NCI-H146 treated with DMSO at 0.1 percent for 48 hours (cell line): ENCODE results near the gene GAST.

Experiments used
- DNase-seq: peaks from one replicate; lab custom pipeline; 2025; ENCODE audit not compliant: unreplicated experiment; lab: John Stamatoyannopoulos, UW

The GAST gene

DNA sequence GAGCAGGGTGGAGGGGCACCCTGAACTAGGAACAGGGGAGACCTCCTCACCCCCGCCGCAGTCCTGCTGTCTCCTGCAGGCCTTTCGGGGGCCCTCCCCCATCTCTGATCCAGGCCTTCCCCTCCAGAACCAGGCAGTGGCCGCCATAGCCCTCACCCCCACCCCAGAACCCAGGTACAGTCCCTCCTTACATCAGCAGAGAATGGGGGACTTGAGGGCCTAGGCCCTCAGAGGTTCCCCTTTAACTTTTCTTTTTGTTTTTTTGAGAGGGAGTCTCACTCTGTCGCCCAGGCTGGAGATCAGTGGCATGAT lies 26.6 kb downstream of the GAST start:
- no peak for DNase-seq

DNA sequence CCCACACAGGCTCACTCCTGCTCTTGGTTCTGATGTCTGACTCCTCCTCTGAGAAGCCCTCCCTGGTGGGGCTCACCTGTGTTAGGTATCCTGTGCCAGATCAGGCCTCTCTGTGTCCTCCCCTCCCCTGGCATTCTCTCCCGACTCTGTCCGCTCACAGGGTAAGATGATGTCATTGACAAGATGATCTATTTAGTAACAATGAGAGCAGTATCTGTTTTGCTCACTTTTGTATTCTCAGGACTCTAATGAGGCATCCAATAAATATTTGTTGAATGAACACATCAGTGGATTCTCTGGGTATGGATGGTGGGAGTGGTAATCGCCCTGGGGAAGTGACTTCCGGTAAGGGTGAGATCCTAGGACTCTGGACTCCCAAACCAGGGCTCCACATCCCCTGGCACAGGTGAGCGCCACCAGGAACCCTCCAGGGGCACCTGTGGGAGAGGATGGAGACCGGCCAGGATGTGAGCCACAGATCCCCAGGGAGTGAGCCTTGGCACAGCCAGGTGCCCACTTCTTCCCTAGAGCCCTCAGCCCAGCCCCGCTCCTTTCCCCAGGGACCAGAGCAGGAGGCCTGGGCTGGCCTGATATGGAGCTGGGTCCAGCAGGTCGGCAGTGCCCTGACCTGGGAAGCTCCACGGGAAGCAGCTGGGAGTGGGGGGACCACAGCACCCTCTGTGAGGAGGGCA lies 27.7 kb downstream of the GAST start:
- no peak for DNase-seq

DNA sequence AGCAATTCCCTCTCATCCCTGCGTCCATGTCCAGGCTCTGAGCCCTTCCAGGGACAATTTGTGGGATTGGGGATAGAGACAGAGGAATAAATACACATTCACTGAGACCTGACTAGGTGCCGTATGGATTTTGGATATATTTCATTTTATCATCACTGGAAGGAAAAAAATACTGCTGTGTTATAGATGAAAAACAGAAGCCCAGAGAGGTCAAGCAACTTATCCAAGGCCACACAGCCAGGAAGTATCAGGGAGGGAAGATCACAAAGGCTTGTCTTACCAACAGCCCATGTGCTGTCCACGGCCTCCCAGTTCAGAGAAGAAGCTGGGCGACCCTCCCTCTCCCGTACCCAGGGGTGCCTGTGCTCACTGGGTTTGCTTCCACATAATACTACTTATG lies 28.4 kb downstream of the GAST start:
- no peak for DNase-seq

GRCh38 chr17:41741709-41742108 lies 29.6 kb downstream of the GAST start:
- DNase-seq: no peak

GRCh38 chr17:41748275-41748674 lies 36.1 kb downstream of the GAST start:
- no peak for DNase-seq

DNA sequence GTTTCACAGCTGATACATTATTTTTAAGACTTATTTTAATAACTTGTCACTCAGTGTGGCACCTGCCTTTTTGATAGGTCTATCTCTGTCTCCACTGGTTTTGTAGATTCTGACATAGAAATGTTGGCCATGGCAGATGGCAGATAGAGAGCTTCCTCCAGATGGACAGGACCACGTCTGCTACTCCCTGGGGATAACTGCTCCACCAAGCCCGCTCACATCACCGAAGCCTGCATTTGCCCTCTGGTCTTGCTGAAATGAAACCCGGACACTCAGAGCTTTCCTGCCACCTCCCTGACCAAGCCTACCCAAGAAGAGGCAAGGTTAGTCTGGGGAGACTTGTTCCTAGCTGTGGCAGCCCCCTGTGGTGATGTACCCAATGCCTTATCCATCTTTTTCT lies 38.7 kb downstream of the GAST start:
- no peak for DNase-seq

GRCh38 chr17:41751288-41751687 lies 39.2 kb downstream of the GAST start:
- no peak for DNase-seq

DNA sequence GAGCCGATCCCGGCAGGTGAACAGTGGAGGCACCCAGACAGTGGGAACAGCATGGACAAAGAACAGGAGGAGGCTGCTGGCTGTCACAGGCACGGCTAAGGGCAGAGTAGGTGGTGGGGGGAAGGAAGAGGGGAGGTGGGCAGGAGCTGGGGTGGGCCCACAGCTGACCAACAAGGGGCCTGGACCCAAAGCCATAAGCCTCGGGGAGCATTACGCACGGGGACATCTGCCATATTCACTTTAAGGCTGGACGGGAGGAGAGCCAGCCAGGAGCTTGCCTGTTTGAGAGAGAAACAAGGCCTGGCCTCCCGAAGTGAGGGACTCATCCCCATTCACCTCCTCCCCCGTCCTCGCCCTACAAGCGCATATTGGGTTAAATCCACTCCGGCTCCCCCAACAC lies 41.9 kb downstream of the GAST start:
- DNase-seq: no peak

GRCh38 chr17:41758601-41759000 lies 46.5 kb downstream of the GAST start:
- DNase-seq: no peak

GRCh38 chr17:41760878-41761277 lies 48.7 kb downstream of the GAST start:
- no peak for DNase-seq

- no peak for DNase-seq
Observed at GRCh38 chr17:41762391-41762790, 50.3 kb downstream of the GAST start.

GRCh38 chr17:41762841-41763240 lies 50.7 kb downstream of the GAST start:
- DNase-seq: no peak

DNA sequence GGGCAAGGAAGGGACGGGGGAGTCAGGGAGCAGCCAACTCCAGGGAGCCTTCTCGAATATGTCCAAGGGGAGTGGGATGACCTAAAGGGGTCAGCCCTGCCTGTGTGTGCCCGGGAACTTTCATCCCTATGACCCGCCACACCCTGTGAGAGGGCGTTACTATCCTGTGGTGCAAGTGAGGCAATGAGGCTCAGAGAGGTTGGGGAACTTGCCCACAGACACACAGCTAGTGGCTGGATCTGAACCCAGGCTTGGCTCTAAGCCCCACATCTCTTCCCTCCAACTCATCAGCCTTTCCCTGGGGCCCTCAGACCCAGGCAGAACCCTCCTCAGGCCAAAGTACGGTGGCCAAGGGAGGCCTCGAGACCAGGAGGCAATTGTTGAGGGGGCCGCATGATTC lies 51.2 kb downstream of the GAST start:
- no peak for DNase-seq
